H1 (cell line): Measurements from ENCODE around the gene CUBN. TPM values are rescaled to one million over a fixed set of nuclear protein-coding genes. Genes with fewer than 3 reads are reported as not detected.

ENCODE experiments used
- CTCF ChIA-PET: fragments of 300-600 bp; sonication (Branson Sonifier 250); formaldehyde crosslinking; loops from one replicate; lab custom pipeline; 2021; ENCODE audit not compliant: partially characterized antibody; lab: Charles Lee
- POLR2A ChIA-PET: fragments of 300-600 bp; sonication (Branson Sonifier 250); formaldehyde crosslinking; loops from one replicate; lab custom pipeline; 2021; ENCODE audit warnings: inconsistent platforms; ENCODE audit not compliant: partially characterized antibody; lab: Charles Lee
- DNase-seq, 2 experiments: peaks; one replicate each; pipeline versions ENCODE4 v3.0.0 to v3.0.0-alpha.2; 2010 to 2022; ENCODE audit warnings: low spot score in 2 of 2, low read depth in 1 of 2, mixed read lengths in 1 of 2
- FAIRE-seq: peaks from 2 replicates; lab custom pipeline; 2011; peaks lifted over from hg19 to GRCh38; lab: Jason Lieb, UNC
- H2AFZ ChIP-seq: 2 replicates; pipeline ENCODE4 v1.8.1; 2012; ENCODE audit warnings: low read length, inconsistent platforms
- H2AK5ac ChIP-seq: 2 replicates; pipeline ENCODE4 v1.6.1; 2013; ENCODE audit warnings: low read depth, low read length
- H2BK120ac ChIP-seq: replicated peaks from 2 replicates; pipeline ENCODE3; 2013; ENCODE audit warnings: low read depth, low read length, inconsistent platforms
- H2BK12ac ChIP-seq: 2 replicates; pipeline ENCODE4 v1.6.1; 2013; ENCODE audit warnings: low read depth, low read length
- H2BK15ac ChIP-seq: 2 replicates; pipeline ENCODE4 v1.6.1; 2013; ENCODE audit warnings: low read length
- H2BK20ac ChIP-seq: 2 replicates; pipeline ENCODE4 v1.6.1; 2013; ENCODE audit warnings: low read length
- H2BK5ac ChIP-seq: 2 replicates; pipeline ENCODE4 v1.6.1; 2013; ENCODE audit warnings: low read depth, low read length
- H3K14ac ChIP-seq: 2 replicates; pipeline ENCODE4 v1.6.1; 2013; ENCODE audit warnings: inconsistent platforms; ENCODE audit not compliant: insufficient read length
- H3K18ac ChIP-seq: 2 replicates; pipeline ENCODE4 v1.6.1; 2013; ENCODE audit warnings: low read length; ENCODE audit errors: extremely low read depth
- H3K23ac ChIP-seq: 2 replicates; pipeline ENCODE4 v1.6.1; 2013; ENCODE audit warnings: inconsistent platforms; ENCODE audit not compliant: insufficient read length
- H3K23me2 ChIP-seq: 2 replicates; pipeline ENCODE4 v1.6.1; 2013; ENCODE audit warnings: low read depth, low read length
- H3K27ac ChIP-seq: 2 replicates; pipeline ENCODE4 v1.6.1; 2011; ENCODE audit warnings: low read depth, low read length, inconsistent platforms
- H3K27me3 ChIP-seq, 4 experiments: replicated peaks in 1 of 4; 1 replicate in 1 of 4; 2 replicates in 3 of 4; pipeline versions ENCODE4 v1.6.1 to v1.8.1; 2011 to 2013; ENCODE audit warnings: low read length in 3 of 4, mild to moderate bottlenecking in 3 of 4, inconsistent platforms in 2 of 4, mixed read lengths in 2 of 4, moderate library complexity in 1 of 4; ENCODE audit not compliant: control insufficient read depth in 3 of 4, insufficient read depth in 3 of 4; ENCODE audit errors: extremely low read depth in 1 of 4
- H3K36me3 ChIP-seq, 4 experiments: 2 replicates each; pipeline versions ENCODE4 v1.6.1 to v1.8.1; 2011 to 2013; ENCODE audit warnings: mild to moderate bottlenecking in 4 of 4, low read length in 3 of 4, moderate library complexity in 2 of 4, control low read depth in 1 of 4, inconsistent platforms in 1 of 4; ENCODE audit not compliant: insufficient read depth in 4 of 4, control insufficient read depth in 2 of 4
- H3K4ac ChIP-seq: replicated peaks from 2 replicates; pipeline ENCODE3; 2013; ENCODE audit warnings: low read length, low read depth, mixed read lengths, inconsistent platforms; ENCODE audit not compliant: insufficient read length
- H3K4me1 ChIP-seq, 4 experiments: replicated peaks in 1 of 4; 1 replicate in 1 of 4; 2 replicates in 3 of 4; pipeline versions ENCODE4 v1.6.1 to v1.8.1; 2011 to 2013; ENCODE audit warnings: low read length in 3 of 4, inconsistent platforms in 2 of 4, mixed read lengths in 1 of 4; ENCODE audit not compliant: insufficient read depth in 4 of 4, control insufficient read depth in 3 of 4
- H3K4me2 ChIP-seq, 2 experiments: 2 replicates each; pipeline versions ENCODE4 v1.6.1 to v1.8.1; 2011 to 2013; ENCODE audit warnings: low read depth in 2 of 2, low read length in 2 of 2, control low read depth in 1 of 2, inconsistent platforms in 1 of 2, mild to moderate bottlenecking in 1 of 2; ENCODE audit not compliant: insufficient read depth in 1 of 2
- H3K4me3 ChIP-seq, 4 experiments: fragments of 200-600, 300-600 bp in 1 of 4; sonication (generic), shearing (Covaris generic), sonication (Bioruptor Twin) in 1 of 4; 2 replicates each; pipeline versions ENCODE4 v1.5.1 to v1.8.1; 2011 to 2016; ENCODE audit warnings: low read length in 4 of 4, low read depth in 3 of 4, control low read depth in 2 of 4, inconsistent platforms in 2 of 4, mild to moderate bottlenecking in 2 of 4, mixed read lengths in 1 of 4, moderate library complexity in 1 of 4; ENCODE audit not compliant: insufficient read depth in 2 of 4; ENCODE audit errors: extremely low read depth in 1 of 4
- H3K56ac ChIP-seq: replicated peaks from 2 replicates; pipeline ENCODE3; 2013; ENCODE audit warnings: low read depth, mild to moderate bottlenecking, mixed read lengths, low read length, inconsistent platforms; ENCODE audit not compliant: insufficient read length
- H3K79me1 ChIP-seq: 2 replicates; pipeline ENCODE4 v1.6.1; 2013; ENCODE audit warnings: low read depth, low read length, control low read depth
- H3K79me2 ChIP-seq, 2 experiments: 2 replicates each; pipeline versions ENCODE4 v1.6.1 to v1.8.1; 2012 to 2013; ENCODE audit warnings: low read length in 2 of 2, mild to moderate bottlenecking in 2 of 2, inconsistent platforms in 1 of 2; ENCODE audit not compliant: insufficient read depth in 2 of 2, control insufficient read depth in 1 of 2
- H3K9ac ChIP-seq, 4 experiments: replicated peaks in 1 of 4; 1 replicate in 1 of 4; 2 replicates in 3 of 4; pipeline versions ENCODE4 v1.6.1 to v1.8.1; 2011 to 2013; ENCODE audit warnings: low read depth in 3 of 4, low read length in 3 of 4, control low read depth in 2 of 4, mild to moderate bottlenecking in 2 of 4, moderate library complexity in 2 of 4, inconsistent platforms in 1 of 4; ENCODE audit errors: extremely low read depth in 1 of 4
- H3K9me3 ChIP-seq, 2 experiments: 2 replicates each; pipeline versions ENCODE4 v1.6.1 to v1.8.1; 2012 to 2013; ENCODE audit warnings: mild to moderate bottlenecking in 2 of 2, moderate library complexity in 2 of 2, control low read depth in 1 of 2, inconsistent platforms in 1 of 2, low read depth in 1 of 2, low read length in 1 of 2, mixed read lengths in 1 of 2; ENCODE audit not compliant: insufficient read depth in 2 of 2
- H4K20me1 ChIP-seq, 2 experiments: replicated peaks in 1 of 2; 2 replicates each; pipeline versions ENCODE3 to v1.8.1; 2011 to 2013; ENCODE audit warnings: inconsistent platforms in 2 of 2, low read length in 2 of 2, mild to moderate bottlenecking in 1 of 2; ENCODE audit not compliant: insufficient read depth in 2 of 2, control insufficient read depth in 1 of 2
- H4K5ac ChIP-seq: 2 replicates; pipeline ENCODE4 v1.6.1; 2013; ENCODE audit warnings: low read length, low read depth, mixed read lengths, inconsistent platforms; ENCODE audit not compliant: insufficient read length
- H4K8ac ChIP-seq: 2 replicates; pipeline ENCODE4 v1.8.0; 2013; ENCODE audit warnings: mild to moderate bottlenecking, moderate library complexity, low read length, inconsistent platforms; ENCODE audit not compliant: insufficient read depth; ENCODE audit errors: extremely low read depth
- H4K91ac ChIP-seq: replicated peaks from 2 replicates; pipeline ENCODE3; 2013; ENCODE audit warnings: low read length, mixed read lengths, inconsistent platforms; ENCODE audit not compliant: insufficient read length
- ATF3 ChIP-seq: IDR thresholded peaks from 2 replicates; pipeline ENCODE4 v1.6.1; 2011; ENCODE audit warnings: low read depth, mild to moderate bottlenecking, low read length; ENCODE audit not compliant: insufficient read depth
- CHD1 ChIP-seq: IDR thresholded peaks from 2 replicates; pipeline ENCODE4 v1.6.1; 2012; ENCODE audit warnings: low read depth, low read length, improper control_type of control experiment
- CREB1 ChIP-seq: IDR thresholded peaks from 2 replicates; pipeline ENCODE4 v1.6.1; 2012; ENCODE audit warnings: inconsistent platforms
- EZH2 ChIP-seq: fragments of 200-600 bp; sonication (generic); IDR thresholded peaks from 2 replicates; pipeline ENCODE4 v1.7.1; 2012; ENCODE audit warnings: low read depth, mild to moderate bottlenecking, moderate library complexity, low read length, inconsistent platforms; ENCODE audit not compliant: severe bottlenecking
- KDM1A ChIP-seq: fragments of 200-600, 300-600 bp; sonication (generic); IDR thresholded peaks from 2 replicates; pipeline ENCODE4 v1.7.1; 2016; ENCODE audit warnings: mild to moderate bottlenecking, low read length, borderline replicate concordance
- MAFK ChIP-seq: IDR thresholded peaks from 2 replicates; pipeline ENCODE4 v1.6.1; 2012; ENCODE audit warnings: low read depth, mild to moderate bottlenecking, improper control_type of control experiment, low read length
- SIN3A ChIP-seq, 2 experiments: IDR thresholded peaks in 1 of 2; conservative IDR thresholded peaks in 1 of 2; 2 replicates each; pipeline ENCODE4 v1.6.1; 2011 to 2012; ENCODE audit warnings: low read length in 2 of 2, improper control_type of control experiment in 1 of 2, low read depth in 1 of 2, mild to moderate bottlenecking in 1 of 2
- SRF ChIP-seq: IDR thresholded peaks from 2 replicates; pipeline ENCODE4 v1.6.1; 2011; ENCODE audit warnings: mild to moderate bottlenecking, low read depth, low read length, moderate library complexity
- TCF12 ChIP-seq: IDR thresholded peaks from 2 replicates; pipeline ENCODE4 v1.6.1; 2011; ENCODE audit warnings: low read depth, mild to moderate bottlenecking, low read length
- WGBS, 2 experiments: shearing (Covaris generic) in 1 of 2; methylation state at CpG; one replicate each; pipeline versions ENCODE4 v1.1.6 to v1.1.7; 2013 to 2015; ENCODE audit warnings: low lambda C conversion rate in 2 of 2, mixed read lengths in 2 of 2, inconsistent platforms in 1 of 2, low coverage in 1 of 2, missing lambda C conversion rate in 1 of 2; ENCODE audit not compliant: insufficient replicate concordance in 2 of 2, insufficient coverage in 1 of 2, insufficient read length in 1 of 2; ENCODE audit errors: extremely low coverage in 1 of 2, missing lambda C conversion rate in 1 of 2; 5-methylcytosine and 5-hydroxymethylcytosine counted together
- polyA plus RNA-seq, 7 experiments: library from polyadenylated mRNA; depleted of rRNA in 3 of 7; stranded (reverse) in 5 of 7; unstranded in 2 of 7; fragments of >200 nt in 5 of 7; fragments of 200-250 nt in 2 of 7; gene quantifications; 1 replicate in 5 of 7; 2 replicates in 1 of 7; 4 replicates in 1 of 7; pipeline versions ENCODE4 v1.2.1 to v1.2.3, GENCODE V29; 2011 to 2013; ENCODE audit warnings: missing spikeins in 2 of 7, mixed read lengths in 2 of 7
- total RNA-seq: library from RNA; stranded (reverse); fragmentation: NEBNext Ultra II Directional; extraction: Animal tissue kit (Norgen Biotek cat#: 25700); gene quantifications from 2 replicates; pipeline ENCODE4 v1.2.1, GENCODE V29; 2021
- TF ChIP-seq, protein P1 (sequence below): IDR thresholded peaks from 2 replicates; pipeline ENCODE4 v1.6.1; 2012; ENCODE audit warnings: low read length, inconsistent platforms

Gene CUBN
- total and polyA plus RNA-seq, 2 of the 8 experiments (the other 6 are each of a cell fraction or from before 2014, with no cell fraction given), result 0.04 to 0.08 TPM

- Histone ChIP-seq H2AFZ (no peak overlapping the region), H3K56ac (no peak overlapping the region), H3K9me3 (peaks cover 0 to 5% of the 10 kb centered on the region in 2 experiments; a peak in 3 of 4 replicates), H3K4me3 (no peak overlapping the region), H3K4ac (no peak overlapping the region), H2BK15ac (no peak overlapping the region), H3K27me3 (no peaks in the 10 kb centered on the region), H3K79me1 (no peaks in the 10 kb centered on the region; the same call in 1 of the 2 replicates), H2BK20ac (no peak overlapping the region), H2BK5ac (no peak overlapping the region), H4K8ac (no peak overlapping the region), H2AK5ac (no peak overlapping the region), H4K91ac (no peak overlapping the region), H4K5ac (no peak overlapping the region), H3K18ac (no peak overlapping the region), H3K4me1 (no peaks in the 10 kb centered on the region; a peak in 1 of 7 replicates), H3K27ac (no peak overlapping the region), H3K9ac (no peak overlapping the region), H3K23ac (no peak overlapping the region), H3K23me2 (no peaks in the 10 kb centered on the region), H3K4me2 (no peak overlapping the region), H3K79me2 (peaks cover 0 to 2% of the 10 kb centered on the region in 2 experiments; a peak in 1 of 4 replicates), H2BK120ac (no peak overlapping the region), H2BK12ac (no peak overlapping the region), H4K20me1 (no peaks in the 10 kb centered on the region), H3K36me3 (peaks cover 0 to 3% (median 1%) of the 10 kb centered on the region in 4 experiments; a peak in 2 of 8 replicates), H3K14ac (no peak overlapping the region)
- CTCF ChIA-PET, result interaction anchor here (1.0 to 1.2 kb wide), 3 partner anchors 16 to 242 kb away, joined by 3 to 4 read pairs (median 3); no protein-coding TSS in a partner anchor
- no peak for DNase-seq
- TF ChIP-seq SIN3A (conservative IDR thresholded peaks at IDR 0.05 in 1 of 2, IDR thresholded peaks at IDR 0.05 in 1 of 2; ENCODE audit: low read depth in 1 of 2, low read length in 2 of 2), result no peak
- TF ChIP-seq CREB1, result no peak
- TF ChIP-seq CHD1, result no peak
- TF ChIP-seq MAFK, result no peak
- TF ChIP-seq, protein P1, sequence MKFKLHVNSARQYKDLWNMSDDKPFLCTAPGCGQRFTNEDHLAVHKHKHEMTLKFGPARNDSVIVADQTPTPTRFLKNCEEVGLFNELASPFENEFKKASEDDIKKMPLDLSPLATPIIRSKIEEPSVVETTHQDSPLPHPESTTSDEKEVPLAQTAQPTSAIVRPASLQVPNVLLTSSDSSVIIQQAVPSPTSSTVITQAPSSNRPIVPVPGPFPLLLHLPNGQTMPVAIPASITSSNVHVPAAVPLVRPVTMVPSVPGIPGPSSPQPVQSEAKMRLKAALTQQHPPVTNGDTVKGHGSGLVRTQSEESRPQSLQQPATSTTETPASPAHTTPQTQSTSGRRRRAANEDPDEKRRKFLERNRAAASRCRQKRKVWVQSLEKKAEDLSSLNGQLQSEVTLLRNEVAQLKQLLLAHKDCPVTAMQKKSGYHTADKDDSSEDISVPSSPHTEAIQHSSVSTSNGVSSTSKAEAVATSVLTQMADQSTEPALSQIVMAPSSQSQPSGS, result no peak
- TF ChIP-seq EZH2, result no peak
- TF ChIP-seq SRF, result no peak
- no peak for TF ChIP-seq TCF12
- no peak for TF ChIP-seq ATF3
- no peak for TF ChIP-seq KDM1A
- 82% methylated on average over 7 of the region's 7 CpGs; no CpG with 5 or more reads in 1 of the 2 experiments for whole genome bisulfite sequencing, 2 experiments
- POLR2A ChIA-PET, result no interaction called here
- FAIRE-seq, result no peak
Measured at GRCh38 chr10:16789261-16789660, 340.4 kb downstream of the CUBN start.
